ENCODE data around the gene TBX10. TPM values are rescaled to one million over a fixed set of nuclear protein-coding genes. Genes with fewer than 3 reads are reported as not detected.

The TBX10 gene
- total RNA-seq, 2 experiments from 2014 or later, result not detected

- no peaks in the 10 kb centered on the region for H3K36me3 ChIP-seq (ENCODE audit: insufficient read depth, low read length)
- H3K9me3 ChIP-seq (ENCODE audit: control insufficient read depth in 1 of 2, insufficient read depth in 1 of 2, low read length in 2 of 2), result peaks cover 0 to 4% of the 10 kb centered on the region in 2 experiments
- CTCF ChIA-PET, result no interaction called here
- Mint-ChIP-seq H3K4me1 (ENCODE audit: low read depth) (peaks cover 47% of the 10 kb centered on the region), H3K4me3 (peak overlapping the region; percentile 42), H3K36me3 (ENCODE audit: low read depth) (peaks cover 6% of the 10 kb centered on the region), H3K9me3 (no peaks in the 10 kb centered on the region), H3K27me3 (peaks cover 11% of the 10 kb centered on the region), H3K27ac (no peak overlapping the region)
- peaks cover 34% of the 10 kb centered on the region for H3K4me1 ChIP-seq (ENCODE audit: insufficient read depth, low read length)
- DNase-seq (no peak), ATAC-seq (ENCODE audit: poor library complexity) (no peak)
- H3K27me3 ChIP-seq (ENCODE audit: control insufficient read depth in 1 of 2, insufficient read depth in 2 of 2, low read length in 2 of 2), result peaks cover 7 to 8% of the 10 kb centered on the region in 2 experiments
- POLR2A ChIA-PET, result no interaction called here
- H3K27ac ChIP-seq (ENCODE audit: low read depth in 1 of 2, low read length in 2 of 2), result no peak overlapping the region
- intact Hi-C loops (cut with DNase I, micrococcal nuclease), result no loop called here
- TF ChIP-seq, protein P1, sequence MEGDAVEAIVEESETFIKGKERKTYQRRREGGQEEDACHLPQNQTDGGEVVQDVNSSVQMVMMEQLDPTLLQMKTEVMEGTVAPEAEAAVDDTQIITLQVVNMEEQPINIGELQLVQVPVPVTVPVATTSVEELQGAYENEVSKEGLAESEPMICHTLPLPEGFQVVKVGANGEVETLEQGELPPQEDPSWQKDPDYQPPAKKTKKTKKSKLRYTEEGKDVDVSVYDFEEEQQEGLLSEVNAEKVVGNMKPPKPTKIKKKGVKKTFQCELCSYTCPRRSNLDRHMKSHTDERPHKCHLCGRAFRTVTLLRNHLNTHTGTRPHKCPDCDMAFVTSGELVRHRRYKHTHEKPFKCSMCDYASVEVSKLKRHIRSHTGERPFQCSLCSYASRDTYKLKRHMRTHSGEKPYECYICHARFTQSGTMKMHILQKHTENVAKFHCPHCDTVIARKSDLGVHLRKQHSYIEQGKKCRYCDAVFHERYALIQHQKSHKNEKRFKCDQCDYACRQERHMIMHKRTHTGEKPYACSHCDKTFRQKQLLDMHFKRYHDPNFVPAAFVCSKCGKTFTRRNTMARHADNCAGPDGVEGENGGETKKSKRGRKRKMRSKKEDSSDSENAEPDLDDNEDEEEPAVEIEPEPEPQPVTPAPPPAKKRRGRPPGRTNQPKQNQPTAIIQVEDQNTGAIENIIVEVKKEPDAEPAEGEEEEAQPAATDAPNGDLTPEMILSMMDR (IDR thresholded peaks at IDR 0.05), result no peak
- no peak overlapping the region for H3K4me3 ChIP-seq (ENCODE audit: low read length)
Measured at GRCh38 chr11:67581469-67581868, 58.1 kb downstream of the TBX10 start.

Other genes starting within 250 kb of the TBX10 start
- 10 to 100 TPM; 19.3 to 20.3 TPM for gene RAD9A, start 247.8 kb downstream of the TBX10 start, total RNA-seq
- gene PPP1CA, start 237.9 kb downstream of the TBX10 start, total RNA-seq, result 10 to 100 TPM; 42.0 to 45.5 TPM
- gene TBC1D10C, start 235.7 kb downstream of the TBX10 start, total RNA-seq, result 100 to 1,000 TPM; 205 to 212 TPM
- 1 to 10 TPM; 9.9 to 10.0 TPM for gene CARNS1, start 224.1 kb downstream of the TBX10 start, total RNA-seq
- gene RPS6KB2, start 211.3 kb downstream of the TBX10 start, total RNA-seq, result 10 to 100 TPM; 69.3 to 72.0 TPM
- 100 to 1,000 TPM; 129 to 134 TPM for gene PTPRCAP, start 202.1 kb downstream of the TBX10 start, total RNA-seq
- gene CORO1B, start 196.3 kb downstream of the TBX10 start, total RNA-seq, result 10 to 100 TPM; 25.8 to 30.2 TPM
- gene GPR152, start 187.0 kb downstream of the TBX10 start, total RNA-seq, result not detected
- gene CABP4, start 184.4 kb downstream of the TBX10 start, total RNA-seq, result 1 to 10 TPM; 7.5 to 8.5 TPM
- gene TMEM134, start 170.5 kb downstream of the TBX10 start, total RNA-seq, result 10 to 100 TPM; 49.9 to 52.4 TPM
- gene AIP, start 156.7 kb downstream of the TBX10 start, total RNA-seq, result 100 to 1,000 TPM; 115 to 117 TPM
- 10 to 100 TPM; 90.0 to 94.8 TPM for gene PITPNM1, start 134.4 kb downstream of the TBX10 start, total RNA-seq
- gene CDK2AP2, start 131.6 kb downstream of the TBX10 start, total RNA-seq, result 10 to 100 TPM; 19.5 to 22.0 TPM
- not detected for gene CABP2, start 116.3 kb downstream of the TBX10 start, total RNA-seq
- 10 to 100 TPM; 60.1 to 62.8 TPM for gene GSTP1, start 56.0 kb downstream of the TBX10 start, total RNA-seq
- 100 to 1,000 TPM; 223 to 224 TPM for gene NDUFV1, start 32.8 kb downstream of the TBX10 start, total RNA-seq
- gene NUDT8, start 9.8 kb downstream of the TBX10 start, total RNA-seq, result 1 to 10 TPM in 1 of 2 experiments, under 1 TPM in 1; 0.92 to 1.4 TPM
- gene ACY3, start 11.0 kb upstream of the TBX10 start, total RNA-seq, result under 1 TPM; 0.30 to 0.36 TPM
- gene ALDH3B2, start 34.9 kb upstream of the TBX10 start, total RNA-seq, result not detected

Measured in CD4-positive, alpha-beta T cell (primary cell).